SK-N-SH (cell line): ENCODE data around the gene ENDOD1. TPM values are rescaled to one million over a fixed set of nuclear protein-coding genes. Genes with fewer than 3 reads are reported as not detected.

Experiments used
- CTCF ChIA-PET: fragments of 300-600, 350-600 bp; formaldehyde crosslinking; extraction: SDS; loops from one replicate; lab custom pipeline; 2021; lab: Yijun Ruan, JAX
- POLR2A ChIA-PET: fragments of 350-600 bp; sonication (Branson Sonifier 250); formaldehyde crosslinking; extraction: SDS; loops from one replicate; lab custom pipeline; 2020; ENCODE audit warnings: antibody characterized with exemption, inconsistent platforms; lab: Yijun Ruan, JAX
- DNase-seq: peaks from one replicate; pipeline ENCODE4 v3.0.0; 2012
- H2AFZ ChIP-seq: fragments of 200-600 bp; sonication (generic); 2 replicates; pipeline ENCODE4 v1.8.1; 2016; ENCODE audit warnings: antibody characterized with exemption, mild to moderate bottlenecking, low read depth
- H3F3A ChIP-seq: fragments of 200-600 bp; sonication (generic); replicated peaks from 2 replicates; pipeline ENCODE3; 2016; ENCODE audit warnings: antibody characterized with exemption, mild to moderate bottlenecking; ENCODE audit not compliant: insufficient read depth
- H3K27ac ChIP-seq, 2 experiments: fragments of 200-500 bp in 1 of 2; fragments of 200-600 bp in 1 of 2; sonication (Bioruptor generic) in 1 of 2; sonication (generic), shearing (Covaris generic) in 1 of 2; 2 replicates each; pipeline versions ENCODE4 v1.5.1 to v1.6.1; 2014 to 2016; ENCODE audit warnings: low read depth in 2 of 2, inconsistent platforms in 1 of 2, low read length in 1 of 2, mild to moderate bottlenecking in 1 of 2, mixed read lengths in 1 of 2
- H3K27me3 ChIP-seq: fragments of 200-600 bp; sonication (generic), shearing (Covaris generic); 2 replicates; pipeline ENCODE4 v1.6.1; 2016; ENCODE audit warnings: mixed run types; ENCODE audit not compliant: insufficient read depth
- H3K36me3 ChIP-seq, 2 experiments: fragments of 200-500 bp in 1 of 2; fragments of 200-600 bp in 1 of 2; sonication (Bioruptor generic) in 1 of 2; sonication (generic) in 1 of 2; replicated peaks in 1 of 2; 2 replicates each; pipeline versions ENCODE3 to v1.5.1; 2014 to 2016; ENCODE audit warnings: low read length in 1 of 2, mild to moderate bottlenecking in 1 of 2; ENCODE audit not compliant: insufficient read depth in 2 of 2, control insufficient read depth in 1 of 2
- H3K4me1 ChIP-seq, 2 experiments: fragments of 200-500 bp in 1 of 2; fragments of 200-600 bp in 1 of 2; sonication (Bioruptor generic) in 1 of 2; sonication (generic), shearing (Covaris generic) in 1 of 2; 2 replicates each; pipeline versions ENCODE4 v1.5.1 to v1.6.1; 2014 to 2016; ENCODE audit warnings: low read depth in 1 of 2, low read length in 1 of 2, mixed run types in 1 of 2; ENCODE audit not compliant: insufficient read depth in 2 of 2, control insufficient read depth in 1 of 2
- H3K4me2 ChIP-seq: fragments of 200-600 bp; sonication (generic), shearing (Covaris generic); 2 replicates; pipeline ENCODE4 v1.6.1; 2017; ENCODE audit warnings: mixed run types
- H3K4me3 ChIP-seq, 2 experiments: fragments of 200-500 bp in 1 of 2; fragments of 200-600 bp in 1 of 2; sonication (Bioruptor generic) in 1 of 2; sonication (generic), shearing (Covaris generic) in 1 of 2; 2 replicates each; pipeline versions ENCODE4 v1.5.1 to v1.8.1; 2014 to 2016; ENCODE audit warnings: low read depth in 2 of 2, inconsistent platforms in 1 of 2, low read length in 1 of 2, mild to moderate bottlenecking in 1 of 2, mixed read lengths in 1 of 2, moderate library complexity in 1 of 2
- H3K79me2 ChIP-seq: fragments of 200-600 bp; sonication (generic); 2 replicates; pipeline ENCODE4 v1.8.1; 2017; ENCODE audit warnings: mild to moderate bottlenecking; ENCODE audit not compliant: insufficient read depth
- H3K9ac ChIP-seq: fragments of 200-600 bp; sonication (generic); 2 replicates; pipeline ENCODE4 v1.6.1; 2017; ENCODE audit warnings: mixed run types
- H3K9me2 ChIP-seq: fragments of 200-600 bp; sonication (generic); 2 replicates; pipeline ENCODE4 v1.6.1; 2017; ENCODE audit warnings: mixed run types
- H3K9me3 ChIP-seq: fragments of 200-600 bp; sonication (generic); 2 replicates; pipeline ENCODE4 v1.6.1; 2017; ENCODE audit warnings: mixed run types, mild to moderate bottlenecking, moderate library complexity
- H4K20me1 ChIP-seq: fragments of 200-600 bp; sonication (generic); 2 replicates; pipeline ENCODE4 v1.6.1; 2017; ENCODE audit warnings: mild to moderate bottlenecking, mixed run types; ENCODE audit not compliant: insufficient read depth
- ELF1 ChIP-seq: IDR thresholded peaks from 2 replicates; pipeline ENCODE4 v1.4.0; 2012
- EZH2phosphoT487 ChIP-seq: fragments of 200-600 bp; sonication (generic); IDR thresholded peaks from 2 replicates; pipeline ENCODE4 v1.6.1; 2017; ENCODE audit warnings: low read depth, mixed run types, mild to moderate bottlenecking, antibody characterized with exemption, moderate library complexity, borderline replicate concordance
- FOXJ3 ChIP-seq: sonication (generic); formaldehyde crosslinking; IDR thresholded peaks from 2 replicates; pipeline ENCODE4 v1.5.1; 2020; ENCODE audit warnings: mild to moderate bottlenecking, missing genetic modification reagents
- GABPA ChIP-seq: IDR thresholded peaks from 2 replicates; pipeline ENCODE4 v1.4.0; 2012; ENCODE audit warnings: low read depth, mild to moderate bottlenecking
- JUND ChIP-seq: IDR thresholded peaks from 2 replicates; pipeline ENCODE4 v1.4.0; 2012
- MXI1 ChIP-seq: IDR thresholded peaks from 2 replicates; pipeline ENCODE4 v1.6.1; 2012; ENCODE audit warnings: mild to moderate bottlenecking, low read depth, low read length, improper control_type of control experiment
- RFX5 ChIP-seq: IDR thresholded peaks from 2 replicates; pipeline ENCODE4 v1.6.1; 2012; ENCODE audit warnings: mild to moderate bottlenecking, improper control_type of control experiment, low read length
- SIN3A ChIP-seq: IDR thresholded peaks from 2 replicates; pipeline ENCODE4 v1.6.1; 2012; ENCODE audit warnings: low read depth, mild to moderate bottlenecking, low read length, moderate library complexity, borderline replicate concordance
- TAF1 ChIP-seq: IDR thresholded peaks from 2 replicates; pipeline ENCODE4 v1.6.1; 2012; ENCODE audit warnings: low read depth, mild to moderate bottlenecking, low read length, moderate library complexity, borderline replicate concordance
- TEAD4 ChIP-seq: IDR thresholded peaks from 2 replicates; pipeline ENCODE4 v1.4.0; 2012; ENCODE audit warnings: mild to moderate bottlenecking, borderline replicate concordance; ENCODE audit not compliant: insufficient read depth
- WGBS: methylation state at CpG from one replicate; pipeline ENCODE4 v1.1.6; 2017; ENCODE audit warnings: low lambda C conversion rate; 5-methylcytosine and 5-hydroxymethylcytosine counted together
- polyA plus RNA-seq, 3 experiments: library from polyadenylated mRNA; depleted of rRNA; stranded (reverse); fragments of >200 nt; gene quantifications; 2 replicates each; pipeline ENCODE4 v1.2.3, GENCODE V29; 2012
- TF ChIP-seq, protein P1 (sequence below): fragments of 200-600 bp; sonication (generic); IDR thresholded peaks from 2 replicates; pipeline ENCODE4 v1.6.1; 2017; ENCODE audit warnings: antibody characterized with exemption, mild to moderate bottlenecking, moderate library complexity
- TF ChIP-seq, protein P2 (sequence below): IDR thresholded peaks from 2 replicates; pipeline ENCODE4; 2012
- TF ChIP-seq, protein P3 (sequence below): IDR thresholded peaks from 2 replicates; pipeline ENCODE4 v1.4.0; 2012; ENCODE audit warnings: low read depth, borderline replicate concordance

The ENDOD1 gene
- polyA plus RNA-seq, 1 of the 3 experiments (the other 2 are of a cell fraction), result 15.0 TPM

DNA sequence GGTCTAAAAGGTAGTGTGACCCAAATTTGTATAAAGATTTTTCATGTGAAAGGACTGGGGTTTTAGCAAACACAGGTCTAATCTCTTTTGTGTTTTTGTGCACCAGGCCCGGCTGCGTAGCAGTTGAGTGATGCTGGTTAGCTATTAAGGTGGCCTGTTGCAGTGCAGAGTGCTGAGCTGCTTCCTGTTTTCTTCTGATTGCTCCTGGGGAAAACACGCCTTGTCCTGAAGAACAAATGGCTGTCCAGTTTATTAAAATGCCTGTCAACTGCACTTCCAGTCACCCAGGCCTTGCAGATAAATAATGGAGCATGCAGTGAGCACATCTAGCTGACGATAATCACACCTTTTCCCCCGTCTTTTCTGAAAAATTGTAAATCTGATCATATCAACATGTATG, 21.1 kb upstream of the ENDOD1 start (continued):
- no peak for TF ChIP-seq TEAD4
- TF ChIP-seq, protein P1, sequence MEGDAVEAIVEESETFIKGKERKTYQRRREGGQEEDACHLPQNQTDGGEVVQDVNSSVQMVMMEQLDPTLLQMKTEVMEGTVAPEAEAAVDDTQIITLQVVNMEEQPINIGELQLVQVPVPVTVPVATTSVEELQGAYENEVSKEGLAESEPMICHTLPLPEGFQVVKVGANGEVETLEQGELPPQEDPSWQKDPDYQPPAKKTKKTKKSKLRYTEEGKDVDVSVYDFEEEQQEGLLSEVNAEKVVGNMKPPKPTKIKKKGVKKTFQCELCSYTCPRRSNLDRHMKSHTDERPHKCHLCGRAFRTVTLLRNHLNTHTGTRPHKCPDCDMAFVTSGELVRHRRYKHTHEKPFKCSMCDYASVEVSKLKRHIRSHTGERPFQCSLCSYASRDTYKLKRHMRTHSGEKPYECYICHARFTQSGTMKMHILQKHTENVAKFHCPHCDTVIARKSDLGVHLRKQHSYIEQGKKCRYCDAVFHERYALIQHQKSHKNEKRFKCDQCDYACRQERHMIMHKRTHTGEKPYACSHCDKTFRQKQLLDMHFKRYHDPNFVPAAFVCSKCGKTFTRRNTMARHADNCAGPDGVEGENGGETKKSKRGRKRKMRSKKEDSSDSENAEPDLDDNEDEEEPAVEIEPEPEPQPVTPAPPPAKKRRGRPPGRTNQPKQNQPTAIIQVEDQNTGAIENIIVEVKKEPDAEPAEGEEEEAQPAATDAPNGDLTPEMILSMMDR, result no peak
- TF ChIP-seq ELF1, result peak; percentile 94
- TF ChIP-seq TAF1, result peak; percentile 76
- TF ChIP-seq JUND, result no peak
- peak; percentile 88; the same call in 1 of the 2 replicates for TF ChIP-seq SIN3A
- TF ChIP-seq, protein P2, sequence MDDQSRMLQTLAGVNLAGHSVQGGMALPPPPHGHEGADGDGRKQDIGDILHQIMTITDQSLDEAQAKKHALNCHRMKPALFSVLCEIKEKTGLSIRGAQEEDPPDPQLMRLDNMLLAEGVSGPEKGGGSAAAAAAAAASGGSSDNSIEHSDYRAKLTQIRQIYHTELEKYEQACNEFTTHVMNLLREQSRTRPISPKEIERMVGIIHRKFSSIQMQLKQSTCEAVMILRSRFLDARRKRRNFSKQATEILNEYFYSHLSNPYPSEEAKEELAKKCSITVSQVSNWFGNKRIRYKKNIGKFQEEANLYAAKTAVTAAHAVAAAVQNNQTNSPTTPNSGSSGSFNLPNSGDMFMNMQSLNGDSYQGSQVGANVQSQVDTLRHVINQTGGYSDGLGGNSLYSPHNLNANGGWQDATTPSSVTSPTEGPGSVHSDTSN, result peak; percentile 85
- 0 out of 2 replicates have a peak, but pooled peaks have one; percentile 39 for TF ChIP-seq FOXJ3 (CRISPR knock-in tag)

DNA sequence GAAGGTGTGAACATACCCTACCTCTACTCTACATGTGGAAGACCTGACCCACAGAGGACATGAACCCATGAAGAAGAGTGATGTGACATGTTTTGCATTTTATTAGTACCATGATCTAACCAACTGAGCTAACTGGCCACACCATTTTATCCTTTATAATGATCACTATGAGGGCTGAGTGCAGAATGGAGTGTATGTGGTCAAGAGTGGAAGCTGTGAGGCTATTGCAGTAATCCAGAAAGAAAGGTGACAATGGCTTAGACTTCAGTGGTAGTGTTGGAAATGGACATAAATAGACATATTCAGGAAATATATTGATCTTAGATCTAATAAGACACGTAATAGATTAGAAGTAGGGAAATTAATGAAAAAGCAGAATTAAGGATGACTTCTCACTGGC, 19.2 kb upstream of the ENDOD1 start:
- CTCF ChIA-PET, result interaction anchor here (0.6 to 6.4 kb wide), 19 partner anchors 9 to 719 kb away, joined by 3 to 52 read pairs (median 4); partner anchors contain the start of genes ENDOD1 and FAM76B
- 100% methylated on average over 1 of the region's 1 CpG for WGBS
- TF ChIP-seq FOXJ3 (CRISPR knock-in tag) (no peak), MXI1 (no peak), RFX5 (no peak), GABPA (no peak), EZH2phosphoT487 (no peak)
- TF ChIP-seq, protein P1, result no peak
- TF ChIP-seq, protein P3, sequence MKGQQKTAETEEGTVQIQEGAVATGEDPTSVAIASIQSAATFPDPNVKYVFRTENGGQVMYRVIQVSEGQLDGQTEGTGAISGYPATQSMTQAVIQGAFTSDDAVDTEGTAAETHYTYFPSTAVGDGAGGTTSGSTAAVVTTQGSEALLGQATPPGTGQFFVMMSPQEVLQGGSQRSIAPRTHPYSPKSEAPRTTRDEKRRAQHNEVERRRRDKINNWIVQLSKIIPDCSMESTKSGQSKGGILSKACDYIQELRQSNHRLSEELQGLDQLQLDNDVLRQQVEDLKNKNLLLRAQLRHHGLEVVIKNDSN, result no peak

More for the DNA sequence above, 19.2 kb upstream of the ENDOD1 start:
- DNase-seq, result no peak
- Histone ChIP-seq H3K4me1 (peaks cover 8 to 9% of the 10 kb centered on the region in 2 experiments; a peak in 3 of 4 replicates), H3K27me3 (no peaks in the 10 kb centered on the region), H3F3A (peaks cover 18% of the 10 kb centered on the region), H4K20me1 (no peaks in the 10 kb centered on the region), H3K9ac (no peak overlapping the region), H3K4me2 (no peak overlapping the region), H3K9me3 (no peaks in the 10 kb centered on the region), H3K9me2 (no peaks in the 10 kb centered on the region), H3K27ac (no peak overlapping the region), H3K4me3 (no peak overlapping the region), H3K36me3 (peaks cover 12 to 16% of the 10 kb centered on the region in 2 experiments), H2AFZ (no peak overlapping the region), H3K79me2 (peaks cover 25% of the 10 kb centered on the region)
- POLR2A ChIA-PET, result no interaction called here
